GM18511 (cell line): Measurements from ENCODE around the gene PANK1.

Experiments used
- ATAC-seq: cut with Tn5 transposase; IDR thresholded peaks from one replicate; pipeline ENCODE4 v1.9.1; 2021; ENCODE audit warnings: mild to moderate bottlenecking, moderate library complexity; ENCODE audit not compliant: unreplicated experiment

Gene PANK1

DNA sequence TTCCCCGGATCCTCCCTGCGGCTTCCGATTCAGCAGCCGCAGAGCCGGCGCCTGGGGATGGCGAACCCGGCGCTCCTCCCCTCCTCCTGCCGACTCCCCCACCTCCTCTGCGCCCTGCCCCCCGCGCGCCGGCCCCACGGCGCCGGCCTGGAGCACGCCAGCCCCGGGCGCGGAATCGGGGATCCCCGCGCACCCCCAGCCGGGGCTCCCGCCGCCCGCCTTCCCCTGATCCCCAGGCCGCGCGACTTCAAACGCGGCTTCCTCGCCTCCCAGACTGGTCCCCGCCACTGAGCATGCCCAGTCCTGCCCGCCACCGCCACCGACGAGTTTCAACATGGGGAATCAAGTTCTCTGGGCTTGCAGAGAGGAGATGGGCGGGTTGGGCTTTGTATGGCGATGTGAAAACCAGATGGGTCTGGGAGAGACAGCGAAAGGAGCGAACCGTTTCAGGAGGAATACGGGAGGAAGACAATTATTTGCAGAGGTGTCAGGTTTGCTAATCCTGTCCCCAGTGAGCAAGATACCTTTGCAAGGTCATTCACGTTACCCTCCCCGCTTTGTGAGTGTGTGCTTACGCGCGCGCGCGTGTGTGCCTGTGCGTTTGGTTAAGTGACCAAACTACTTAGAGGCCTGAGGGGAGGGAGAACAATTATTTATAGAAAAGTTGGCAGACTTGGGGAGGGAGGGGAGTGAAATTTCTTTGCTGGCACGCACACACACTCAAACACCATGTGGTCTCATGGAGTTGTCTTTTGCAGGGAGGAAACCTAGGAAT lies at the start of gene PANK1:
Gene PANK1 (minus strand): TSS at position 276 of the 775 bp plus-strand sequence. CDS start 351 bp downstream, outside the sequence.
- ATAC-seq = peak; percentile 47

DNA sequence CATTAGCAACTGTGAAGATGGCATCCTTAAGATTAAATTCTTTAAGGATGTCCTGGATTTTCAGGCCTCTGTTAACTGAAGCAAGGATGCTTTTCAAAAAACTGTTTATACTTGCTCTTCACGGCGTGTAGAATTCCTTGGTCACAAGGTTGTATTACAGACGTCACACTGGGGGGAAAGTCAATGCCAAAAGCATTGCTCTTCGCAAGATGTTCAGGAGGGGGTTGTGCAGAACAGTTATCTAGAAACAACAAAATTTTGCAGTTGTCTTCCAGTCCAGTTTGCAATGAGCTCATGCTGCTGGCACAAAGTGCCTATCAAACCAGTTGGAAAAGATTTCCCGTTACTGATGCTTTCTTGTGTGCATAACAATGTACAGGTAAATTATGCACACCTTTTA lies 48.1 kb upstream of the PANK1 start:
- ATAC-seq = no peak

DNA sequence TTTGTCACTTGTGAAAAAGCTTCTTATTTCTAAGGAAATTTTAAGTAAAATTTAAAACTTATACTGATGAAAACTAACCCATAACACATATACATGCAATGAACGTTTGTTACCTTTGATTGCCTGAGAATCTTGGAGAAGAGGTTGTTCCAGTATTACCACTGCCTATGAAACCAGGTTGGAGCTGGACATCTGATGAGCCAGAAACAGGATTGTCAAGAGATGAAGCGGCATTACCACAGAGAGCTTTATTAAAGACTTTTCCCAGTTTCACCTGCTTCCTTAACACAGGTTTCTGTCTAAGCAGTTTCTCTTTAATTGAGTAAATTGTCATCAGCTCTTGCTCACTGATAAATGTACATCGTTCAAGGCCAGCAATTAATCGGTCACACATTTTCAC lies 47.4 kb upstream of the PANK1 start:
- ATAC-seq = no peak

DNA sequence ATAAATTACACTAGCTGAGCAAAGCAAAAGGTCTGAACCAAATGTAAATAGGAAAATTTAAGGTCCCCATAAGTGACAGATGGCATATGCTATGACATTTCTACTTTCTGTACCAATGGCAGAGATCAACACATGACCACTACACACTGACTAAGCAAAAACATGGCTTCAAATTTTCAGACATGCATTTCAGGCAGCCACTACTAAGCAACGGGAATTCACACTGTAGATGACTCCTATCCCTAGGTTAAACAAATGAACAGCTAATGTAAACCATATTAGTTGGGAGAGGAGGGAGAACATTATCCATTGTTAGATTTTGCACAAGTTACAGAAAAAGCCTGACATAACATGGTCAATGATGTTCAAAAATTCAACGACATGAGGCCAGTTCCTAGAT lies 45.0 kb upstream of the PANK1 start:
- no peak for ATAC-seq

DNA sequence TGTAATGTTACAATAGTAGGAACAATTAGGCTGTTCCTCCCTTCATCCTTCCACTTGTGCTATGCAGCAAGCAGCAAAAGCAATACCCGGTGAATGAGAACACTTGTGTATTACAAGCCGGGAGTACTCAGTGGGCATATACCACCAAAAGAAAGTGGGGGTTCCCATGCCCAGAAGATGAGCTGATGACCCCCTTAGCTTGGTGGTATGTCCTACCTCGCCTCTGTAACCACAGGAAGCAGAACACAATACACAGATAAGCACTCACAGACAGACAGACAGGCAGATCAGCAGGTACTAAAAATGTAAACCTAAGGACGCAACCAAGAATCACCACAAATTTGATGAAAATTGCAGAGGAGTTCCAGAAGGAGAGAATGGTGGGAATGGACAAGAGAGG lies 40.9 kb upstream of the PANK1 start:
- ATAC-seq = no peak

DNA sequence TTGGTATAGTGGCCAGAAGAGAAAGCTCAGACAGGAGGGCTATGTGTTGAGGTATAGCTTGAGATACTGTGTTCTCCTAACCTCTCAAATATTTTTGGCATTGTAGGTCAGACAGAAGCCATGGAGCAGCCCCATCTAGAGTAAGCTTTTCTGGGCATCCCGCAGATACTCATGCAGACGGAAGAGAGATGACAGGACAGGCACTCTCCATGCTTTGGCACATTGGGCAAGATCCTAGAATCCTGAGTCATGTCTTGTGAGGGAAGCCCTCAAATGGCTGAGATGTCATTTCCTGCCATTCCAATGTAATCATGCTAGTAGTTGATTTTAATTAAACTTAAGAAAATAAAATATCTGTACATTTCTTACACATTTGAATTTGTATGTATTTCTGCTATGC lies 39.6 kb upstream of the PANK1 start:
- no peak for ATAC-seq

DNA sequence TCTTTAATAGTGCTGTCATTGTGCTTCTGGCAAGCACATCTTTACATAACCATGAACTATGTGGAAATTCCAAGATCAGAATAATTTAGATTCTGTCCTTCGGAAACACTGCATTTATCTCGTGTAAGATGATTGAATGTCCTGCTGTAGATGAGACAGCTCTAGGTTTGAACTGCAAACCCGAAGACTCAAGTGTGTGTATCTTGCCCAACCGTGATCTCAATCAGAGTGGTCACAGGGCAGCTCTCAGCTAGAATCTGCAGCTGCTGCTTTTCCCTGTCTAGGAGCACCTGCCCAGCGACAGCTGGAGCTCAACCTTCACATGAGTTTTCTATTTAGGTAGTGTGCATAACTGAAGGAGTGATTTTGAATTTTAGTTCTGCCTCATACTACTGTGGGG lies 38.8 kb upstream of the PANK1 start:
- no peak for ATAC-seq

DNA sequence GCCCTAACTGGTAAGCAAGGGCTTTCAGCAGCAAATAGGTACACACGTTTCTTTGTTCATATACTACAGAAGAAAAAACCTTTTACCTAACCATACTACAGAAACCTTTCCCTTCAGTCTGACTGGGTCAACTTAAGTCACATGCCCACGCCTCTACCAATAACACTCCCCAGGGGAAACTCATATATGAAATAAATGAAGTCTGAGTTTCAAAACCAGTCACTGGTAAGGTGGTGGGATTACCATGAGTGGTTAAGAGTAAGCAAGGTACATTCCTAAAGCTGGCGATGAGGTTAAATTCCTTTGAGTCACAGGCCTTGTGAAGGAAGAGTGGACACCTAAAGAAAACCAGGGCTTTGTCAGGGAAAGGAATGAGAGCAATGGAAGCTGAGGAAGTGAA lies 34.9 kb upstream of the PANK1 start:
- no peak for ATAC-seq

DNA sequence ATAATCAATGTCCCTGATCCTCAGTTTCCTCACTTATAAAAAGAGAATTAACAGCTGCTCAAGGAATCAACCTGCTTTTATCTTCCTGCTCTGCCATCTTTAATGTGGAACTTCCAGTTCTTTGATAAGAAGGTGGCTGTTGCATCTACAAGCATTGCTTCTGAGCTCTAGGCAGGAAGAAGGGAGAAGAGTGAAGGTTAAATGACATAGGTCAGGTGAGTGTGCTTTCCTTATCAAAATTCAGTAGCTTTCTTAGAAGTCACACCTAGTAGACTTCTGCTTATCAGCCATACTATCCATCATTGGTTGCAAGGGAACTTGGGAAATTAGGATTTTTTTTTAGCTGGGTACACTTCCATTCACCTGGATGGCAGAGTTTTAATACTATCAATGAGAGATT lies 32.3 kb upstream of the PANK1 start:
- ATAC-seq = no peak

DNA sequence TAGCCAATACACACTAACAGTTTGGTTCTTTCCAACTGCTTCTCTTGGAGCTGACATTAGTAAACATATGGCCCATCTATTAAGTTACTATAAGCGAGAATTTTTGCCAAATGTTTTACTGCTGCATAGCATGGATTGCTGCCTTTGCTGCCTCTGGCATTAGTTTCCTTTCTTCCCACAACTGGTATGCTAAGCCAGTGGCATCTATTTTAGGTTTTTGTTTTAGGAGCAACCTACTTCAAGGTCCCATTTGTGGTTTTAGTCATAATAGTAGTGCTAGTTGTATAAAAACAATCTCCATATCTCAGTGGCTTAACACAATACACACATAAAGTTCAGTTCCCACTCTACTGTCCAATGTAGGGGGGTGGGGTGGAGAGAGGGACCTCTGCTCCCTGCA lies 25.9 kb upstream of the PANK1 start:
- no peak for ATAC-seq

DNA sequence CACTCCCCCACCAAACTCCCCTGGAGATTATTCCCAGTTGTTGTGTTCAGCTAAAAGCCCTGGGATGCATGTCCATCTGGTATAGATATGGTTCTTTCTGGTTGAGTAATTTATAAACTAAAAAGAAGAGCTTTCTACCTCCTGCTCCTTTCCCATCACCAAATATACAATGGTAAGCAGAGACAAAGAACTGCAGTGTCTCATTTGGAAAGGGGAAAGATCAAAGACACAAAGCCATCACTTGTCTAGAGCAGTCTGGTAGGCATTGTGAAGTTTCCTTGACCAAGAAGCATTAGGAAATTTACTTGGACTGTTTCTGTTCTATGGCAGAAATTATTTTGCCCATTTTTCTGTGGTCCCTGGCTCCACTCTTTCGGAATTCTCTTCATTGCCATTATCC lies 24.9 kb upstream of the PANK1 start:
- no peak for ATAC-seq

DNA sequence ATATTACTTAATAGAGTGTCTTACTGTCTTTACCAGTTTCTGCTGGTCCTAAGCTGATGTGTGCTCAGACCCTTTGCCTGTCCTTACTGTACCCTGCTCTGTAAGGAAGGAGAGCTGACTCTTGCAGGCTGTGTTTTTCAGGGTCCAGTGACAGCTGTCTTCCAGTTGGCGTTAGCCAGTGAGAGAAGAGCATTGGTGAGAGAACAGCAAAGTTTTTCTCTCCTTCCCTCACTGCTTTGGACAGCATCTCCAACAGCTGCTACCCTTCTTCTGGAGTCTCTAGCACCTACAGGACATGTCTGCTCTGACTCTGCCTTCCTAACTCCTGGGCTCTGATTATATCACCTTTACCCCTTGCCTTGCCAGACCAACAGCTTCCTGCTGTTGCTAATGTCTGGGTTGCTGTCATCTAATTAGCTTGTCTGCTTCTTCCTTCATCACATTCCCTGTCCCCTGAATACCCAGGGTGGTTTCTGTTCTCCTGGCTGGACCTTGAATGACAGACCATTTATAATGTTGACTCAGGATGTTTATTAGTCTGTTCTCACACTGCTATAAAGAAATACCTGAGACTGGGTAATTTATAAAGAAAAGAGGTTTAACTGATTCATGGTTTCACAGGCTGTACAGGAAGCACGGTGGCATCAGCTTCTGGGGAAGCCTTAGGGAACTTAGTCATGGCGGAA lies 23.5 kb upstream of the PANK1 start:
- no peak for ATAC-seq

DNA sequence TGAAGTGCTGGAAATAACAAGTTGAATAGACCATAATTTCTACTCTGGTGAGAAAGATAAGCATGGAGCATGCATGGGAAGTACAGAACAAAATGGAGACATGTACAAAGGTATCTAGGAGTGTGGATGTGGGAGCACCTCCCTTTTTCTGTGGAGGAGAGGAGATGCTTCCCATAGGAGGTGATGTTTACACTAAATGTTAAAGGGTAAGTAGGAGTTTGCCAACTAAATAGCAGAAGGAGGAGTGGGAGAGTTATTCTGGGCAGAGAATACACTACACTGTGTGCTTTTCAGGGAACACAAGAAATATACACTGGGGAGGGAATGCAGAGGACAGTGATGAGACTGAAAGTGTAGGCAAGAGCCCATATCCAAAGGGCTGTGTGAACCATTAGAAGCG lies 21.1 kb upstream of the PANK1 start:
- no peak for ATAC-seq

DNA sequence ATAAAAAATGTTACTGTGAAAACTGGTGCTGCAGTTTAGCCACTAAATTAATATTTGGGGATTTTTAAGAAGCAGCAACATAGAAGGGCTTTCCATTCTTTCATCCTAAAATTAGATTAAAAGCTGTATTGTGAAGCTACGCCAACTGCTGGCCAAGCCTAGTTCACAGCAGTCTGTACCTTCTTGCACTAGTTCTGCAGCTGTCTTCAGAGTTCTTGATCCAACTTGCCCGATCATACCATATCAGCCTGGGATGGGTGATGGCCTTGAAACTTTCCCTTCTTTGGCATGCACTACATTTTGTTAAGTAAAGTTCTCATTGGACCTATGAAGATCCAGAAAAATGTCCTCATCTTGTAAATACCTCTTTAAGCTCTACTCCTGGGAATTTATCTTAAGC lies 20.3 kb upstream of the PANK1 start:
- ATAC-seq = no peak

DNA sequence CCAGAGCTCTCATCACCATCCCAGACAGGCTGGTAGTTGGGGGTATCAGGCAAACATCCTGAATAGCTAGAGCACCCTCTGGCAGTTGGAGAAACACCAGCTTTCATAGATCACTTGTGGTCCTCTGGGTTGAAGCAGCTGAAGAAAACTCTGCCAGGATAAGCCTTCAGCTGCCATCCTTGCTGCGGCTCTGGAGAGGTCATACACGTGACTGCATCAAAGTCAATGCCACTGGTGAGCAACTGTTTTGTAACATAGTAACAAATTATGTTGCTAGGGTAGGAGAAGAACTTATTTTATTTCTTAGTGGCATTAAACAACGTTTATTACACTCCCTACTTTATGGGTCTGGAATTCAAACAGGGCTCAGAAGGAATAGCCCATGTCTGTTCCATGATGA lies 19.2 kb upstream of the PANK1 start:
- ATAC-seq = no peak

DNA sequence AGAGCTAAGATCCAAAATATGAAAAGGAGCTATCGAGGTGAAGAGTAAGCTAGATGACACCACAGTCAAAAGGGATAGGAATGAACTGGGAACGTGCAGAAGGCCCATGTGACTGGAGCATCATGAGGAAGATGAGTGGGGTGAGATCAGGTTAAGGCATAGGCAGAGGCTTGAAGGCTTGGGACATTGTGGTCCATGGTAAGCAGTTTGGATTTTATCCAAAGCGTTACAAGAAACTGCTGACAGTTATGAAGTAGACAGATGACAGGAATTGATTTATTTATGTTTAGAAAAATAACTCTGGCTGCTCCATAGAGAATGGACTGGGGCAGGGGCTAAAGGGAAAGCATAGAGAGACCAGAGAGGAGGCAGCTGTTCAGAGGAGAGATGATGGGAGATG lies 18.1 kb upstream of the PANK1 start:
- no peak for ATAC-seq

DNA sequence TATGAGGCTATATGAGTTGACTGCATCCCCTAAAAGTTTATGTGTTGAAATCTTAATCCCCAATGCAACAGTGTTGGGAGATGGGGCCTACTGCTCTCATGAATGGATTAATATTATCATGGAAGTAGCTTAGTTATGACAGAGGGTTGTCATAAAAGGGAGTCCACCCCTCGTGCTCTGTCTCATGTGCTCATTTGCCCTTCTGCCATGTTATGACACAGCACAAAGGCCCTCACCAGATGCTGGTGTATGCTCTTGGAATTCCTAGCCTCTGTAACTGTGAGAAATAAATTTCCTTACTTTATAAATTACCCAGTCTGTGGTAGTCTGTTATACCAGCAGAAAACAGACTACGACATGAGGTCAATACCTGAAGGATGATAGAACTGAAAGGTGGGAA lies 17.6 kb upstream of the PANK1 start:
- ATAC-seq = no peak

DNA sequence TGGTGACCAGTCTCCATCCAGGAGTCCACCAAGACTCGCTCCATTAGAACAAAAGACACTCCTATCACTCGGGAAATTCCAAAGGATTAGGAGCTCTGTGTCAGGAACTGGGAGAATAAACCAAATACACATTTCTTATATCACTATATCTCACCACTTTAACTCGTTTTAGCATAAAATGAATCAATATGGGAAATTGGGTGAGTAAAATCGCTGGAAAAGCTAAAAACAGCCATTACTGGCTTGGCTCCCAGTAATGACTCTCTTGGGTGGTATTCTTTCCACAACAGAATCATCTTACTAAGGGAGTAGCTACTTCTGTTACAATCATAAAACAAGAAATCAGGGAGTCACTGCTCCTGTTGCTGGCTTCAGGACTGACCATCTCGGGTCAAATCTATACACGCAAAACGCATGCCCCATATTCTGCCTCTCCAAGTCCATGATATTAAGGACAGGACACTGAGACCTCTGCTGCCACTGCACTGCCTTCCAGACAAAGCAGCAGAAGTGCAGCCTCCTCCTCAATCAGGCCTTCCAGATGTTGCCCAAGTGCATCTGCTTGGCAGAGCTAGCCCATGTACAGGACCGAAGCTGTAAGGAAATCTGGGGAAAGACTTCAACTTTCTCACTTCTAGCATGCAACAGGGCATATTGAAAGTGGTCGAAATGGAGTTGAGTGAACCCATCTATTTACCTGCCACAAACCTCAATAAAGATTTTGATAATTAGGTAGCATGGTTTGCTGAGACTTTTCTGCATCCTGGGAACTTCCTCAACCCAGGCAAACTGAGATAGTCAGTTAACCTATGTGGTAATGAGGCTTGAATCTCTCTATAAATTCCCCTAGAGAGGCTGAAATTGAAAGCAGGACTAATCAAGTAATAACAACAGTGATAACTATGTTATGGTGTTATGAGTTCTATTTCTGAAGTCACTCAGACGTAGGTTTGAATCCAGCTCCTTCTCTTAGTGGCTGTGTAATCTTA lies 14.4 kb upstream of the PANK1 start:
- no peak for ATAC-seq

DNA sequence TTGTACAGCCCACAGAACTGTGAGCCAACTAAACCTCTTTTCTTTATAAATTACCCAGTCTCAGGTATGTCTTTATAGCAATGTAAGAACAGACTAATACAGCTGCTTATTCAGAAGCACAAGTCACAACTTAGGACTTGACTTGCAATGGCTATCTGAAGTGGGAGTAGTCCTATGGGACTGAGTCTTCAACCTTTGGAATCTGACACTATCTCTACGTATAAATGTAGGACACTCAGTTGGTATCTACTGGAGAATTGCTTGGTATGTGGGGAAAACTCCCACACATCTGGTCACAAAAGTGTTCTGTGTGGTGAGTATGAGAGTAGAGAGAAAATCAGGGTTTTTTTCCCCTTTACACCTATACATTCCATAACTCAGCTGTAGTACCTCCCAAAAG lies 12.3 kb upstream of the PANK1 start:
- no peak for ATAC-seq

DNA sequence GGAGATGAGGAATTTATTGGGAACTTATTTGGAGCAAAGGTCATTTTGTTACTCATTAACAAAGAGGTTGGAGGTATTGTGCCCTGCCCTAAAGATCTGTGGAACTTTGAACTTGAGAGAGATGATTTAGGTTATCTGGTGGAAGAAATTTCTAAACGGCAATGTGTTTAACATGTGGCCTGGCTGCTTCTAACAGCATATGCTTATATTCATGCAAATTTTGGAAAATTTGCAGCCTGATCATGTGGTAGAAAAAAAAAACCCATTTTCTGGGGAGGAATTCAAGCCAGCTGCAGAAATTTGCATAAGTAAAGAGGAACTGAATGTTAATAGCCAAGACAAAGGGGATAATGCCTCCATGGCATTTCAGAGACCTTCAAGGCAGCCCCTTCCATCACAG lies 10.7 kb upstream of the PANK1 start:
- ATAC-seq = no peak

DNA sequence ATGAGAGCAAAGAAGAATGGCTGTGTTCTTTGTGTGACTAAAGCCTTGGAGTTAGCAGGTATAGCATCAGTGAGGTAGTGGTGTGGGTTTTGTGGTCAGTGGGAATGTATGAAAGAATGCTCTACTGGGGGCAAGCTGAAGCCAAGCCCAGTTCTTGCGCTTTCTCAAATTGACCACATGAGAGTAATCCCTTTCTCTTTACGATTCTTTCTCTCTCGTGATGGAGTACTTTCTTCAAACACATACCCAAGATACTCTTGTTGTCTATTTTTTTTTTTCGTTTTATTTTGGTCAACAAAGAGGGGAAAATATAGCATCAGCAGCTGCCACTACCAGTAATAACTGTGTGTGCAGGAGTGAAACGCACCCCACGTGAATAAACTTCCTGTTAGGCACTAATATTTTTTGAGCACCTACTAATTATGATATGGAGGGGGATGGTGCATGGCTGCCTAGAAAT lies 8.4 kb upstream of the PANK1 start:
- ATAC-seq = peak; percentile 79
